K562 (cell line): Measurements from ENCODE around the gene RASSF10. TPM values are rescaled to one million over a fixed set of nuclear protein-coding genes. Genes with fewer than 3 reads are reported as not detected.
A peak's percentile ranks its signal among the peaks of the same experiment; 100 is the strongest.

Experiments
- ATAC-seq: fragments of 200-7000 bp; cut with Tn5 transposase; 3 replicates; pipeline ENCODE4 v1.9.1; 2020; ENCODE audit warnings: moderate library complexity
- BruUV-seq: library from RNA; stranded (reverse); fragments of 400-500 nt; replicated peaks from 2 replicates; lab custom pipeline; 2021; lab: Mats Ljungman, UMichigan
- CTCF ChIA-PET: fragments of 300-600 bp; formaldehyde crosslinking; extraction: SDS; loops from one replicate; lab custom pipeline; 2021; ENCODE audit warnings: low intra/inter-chr PET ratio; lab: Yijun Ruan, JAX
- POLR2A ChIA-PET: fragments of 300-600, 350-650 bp; sonication (Branson Sonifier 250); formaldehyde crosslinking; extraction: SDS; loops from one replicate; lab custom pipeline; 2021; ENCODE audit warnings: antibody characterized with exemption, inconsistent platforms; lab: Yijun Ruan, JAX
- DNase-seq, 4 experiments: peaks; one replicate each; pipeline versions ENCODE4 v3.0.0 to v3.0.0-alpha.2; 2011 to 2018; ENCODE audit warnings: low spot score in 3 of 4, mixed read lengths in 3 of 4; ENCODE audit errors: extremely low read depth in 1 of 4
- FAIRE-seq: peaks from 2 replicates; lab custom pipeline; 2011; peaks lifted over from hg19 to GRCh38; lab: Jason Lieb, UNC
- H2AFZ ChIP-seq: 2 replicates; pipeline ENCODE4 v1.6.0; 2011; ENCODE audit warnings: low read depth, low read length, control low read depth, inconsistent platforms
- H3K27ac ChIP-seq: fragments of 200-600 bp; 3 replicates; pipeline ENCODE4 v1.8.0; 2011; ENCODE audit warnings: low read depth, mild to moderate bottlenecking, control low read depth, inconsistent platforms, low read length, moderate library complexity, mixed read lengths; ENCODE audit errors: extremely low read depth
- H3K27me3 ChIP-seq, 2 experiments: fragments of 300-600 bp in 1 of 2; 2 replicates in 1 of 2; 3 replicates in 1 of 2; pipeline versions ENCODE4 v1.6.0 to v1.8.0; 2011; ENCODE audit warnings: inconsistent platforms in 2 of 2, low read length in 2 of 2, mild to moderate bottlenecking in 1 of 2, mixed read lengths in 1 of 2, moderate library complexity in 1 of 2; ENCODE audit not compliant: control insufficient read depth in 2 of 2, insufficient read depth in 2 of 2
- H3K36me3 ChIP-seq: fragments of 300-600 bp; 3 replicates; pipeline ENCODE4 v1.8.0; 2011; ENCODE audit warnings: mild to moderate bottlenecking, low read length, inconsistent platforms; ENCODE audit not compliant: control insufficient read depth, insufficient read depth
- H3K4me1 ChIP-seq, 2 experiments: fragments of 200-600 bp in 1 of 2; replicated peaks in 1 of 2; 2 replicates in 1 of 2; 3 replicates in 1 of 2; pipeline versions ENCODE4 v1.5.1 to v1.8.0; 2011; ENCODE audit warnings: inconsistent platforms in 2 of 2, low read length in 2 of 2, mild to moderate bottlenecking in 1 of 2, mixed read lengths in 1 of 2, moderate library complexity in 1 of 2; ENCODE audit not compliant: control insufficient read depth in 2 of 2, insufficient read depth in 2 of 2
- H3K4me2 ChIP-seq: 2 replicates; pipeline ENCODE4 v1.6.1; 2011; ENCODE audit warnings: low read length, control low read depth, inconsistent platforms, mixed read lengths; ENCODE audit not compliant: insufficient read depth
- H3K4me3 ChIP-seq: fragments of 200-600 bp; sonication (generic), shearing (Covaris generic); 2 replicates; pipeline ENCODE4 v1.5.1; 2016; ENCODE audit warnings: control low read depth, inconsistent platforms
- H3K79me2 ChIP-seq: fragments of 200-600 bp; 3 replicates; pipeline ENCODE4 v1.8.0; 2011; ENCODE audit warnings: low read length, inconsistent platforms; ENCODE audit not compliant: control insufficient read depth, insufficient read depth
- H3K9ac ChIP-seq, 2 experiments: 2 replicates each; pipeline versions ENCODE4 v1.6.0 to v1.6.1; 2011; ENCODE audit warnings: low read depth in 2 of 2, low read length in 2 of 2, control low read depth in 1 of 2, inconsistent platforms in 1 of 2, mild to moderate bottlenecking in 1 of 2, mixed read lengths in 1 of 2; ENCODE audit not compliant: insufficient read depth in 1 of 2
- H3K9me1 ChIP-seq: one replicate; pipeline ENCODE4 v1.6.0; 2011; ENCODE audit warnings: inconsistent platforms, mild to moderate bottlenecking, low read length, moderate library complexity; ENCODE audit not compliant: control insufficient read depth, insufficient read depth
- H3K9me3 ChIP-seq: replicated peaks from 2 replicates; pipeline ENCODE4 v1.5.1; 2011; ENCODE audit warnings: low read depth, low read length, inconsistent platforms; ENCODE audit not compliant: control insufficient read depth, insufficient read depth
- H4K20me1 ChIP-seq: replicated peaks from 2 replicates; pipeline ENCODE4 v1.6.1; 2011; ENCODE audit warnings: low read length, inconsistent platforms, mixed read lengths; ENCODE audit not compliant: control insufficient read depth, insufficient read depth
- FOS ChIP-seq: IDR thresholded peaks from 3 replicates; pipeline ENCODE4 v1.6.1; 2011; ENCODE audit not compliant: insufficient read length; ENCODE audit errors: extremely low read depth
- FUS ChIP-seq: fragments of 200-400 bp; formaldehyde crosslinking; optimal IDR thresholded peaks from 2 replicates; pipeline ENCODE3; 2017; ENCODE audit warnings: low read depth, low read length
- HDGF ChIP-seq: fragments of 450-650 bp; IDR thresholded peaks from 2 replicates; pipeline ENCODE4 v1.6.1; 2016
- JUND ChIP-seq, 2 experiments: IDR thresholded peaks; 2 replicates in 1 of 2; 3 replicates in 1 of 2; pipeline ENCODE4 v1.6.1; 2011; ENCODE audit warnings: borderline replicate concordance in 2 of 2, low read depth in 2 of 2, low read length in 2 of 2, improper control_type of control experiment in 1 of 2, missing biosample characterization in 1 of 2, missing genetic modification characterization in 1 of 2, missing genetic modification reagents in 1 of 2
- PRDM10 ChIP-seq: fragments of 450-650 bp; IDR thresholded peaks from 2 replicates; pipeline ENCODE4 v1.6.1; 2018; ENCODE audit not compliant: partially characterized antibody
- RNF2 ChIP-seq: sonication (generic); IDR thresholded peaks from 2 replicates; pipeline ENCODE4 v1.6.1; 2016
- TEAD4 ChIP-seq, 2 experiments: sonication (generic) in 1 of 2; formaldehyde crosslinking in 1 of 2; IDR thresholded peaks; 2 replicates each; pipeline versions ENCODE4 v1.6.1 to v1.8.0; 2012 to 2022; ENCODE audit warnings: borderline replicate concordance in 1 of 2, inconsistent platforms in 1 of 2, low read length in 1 of 2, mild to moderate bottlenecking in 1 of 2, missing genetic modification reagents in 1 of 2
- TRIM24 ChIP-seq, 2 experiments: fragments of 450-650 bp; IDR thresholded peaks; 2 replicates each; pipeline ENCODE4 v1.6.1; 2016
- WGBS: fragments of 100-300 bp; shearing (Covaris generic); methylation state at CpG from one replicate; pipeline ENCODE4 v1.1.6; 2016; ENCODE audit warnings: low coverage, mixed read lengths; ENCODE audit not compliant: insufficient coverage; ENCODE audit errors: missing lambda C conversion rate; 5-methylcytosine and 5-hydroxymethylcytosine counted together
- in situ Hi-C: fragments of 300-500 bp; cut with MboI; formaldehyde crosslinking; loops from 4 replicates; pipeline ENCODE4 v1.15.0; 2018; ENCODE audit warnings: inconsistent platforms, mixed read lengths
- intact Hi-C: fragments of 100-400 bp; cut with micrococcal nuclease; formaldehyde crosslinking; loops from 2 replicates; pipeline ENCODE4 v1.14.2; 2022
- polyA plus RNA-seq, 8 experiments: library from polyadenylated mRNA; depleted of rRNA in 4 of 8; stranded (reverse) in 5 of 8; unstranded in 3 of 8; fragments of >200 nt; fragmentation: Nextera tagmentation in 2 of 8; fragmentation: Illumina TruSeq in 1 of 8; extraction: Ambion mirVana in 2 of 8; extraction: Trizol in 1 of 8; gene quantifications; 2 replicates each; pipeline versions ENCODE4 v1.2.1 to v1.2.3, GENCODE V29; 2011 to 2014; ENCODE audit warnings: inconsistent platforms in 1 of 8, missing spikeins in 1 of 8
- total RNA-seq, 7 experiments: library from RNA; depleted of rRNA in 6 of 7; stranded (reverse); fragments of >200 nt in 6 of 7; fragmentation: Illumina TruSeq in 2 of 7; extraction: Trizol in 2 of 7; gene quantifications; 2 replicates each; pipeline versions ENCODE4 v1.2.1 to v1.2.3, GENCODE V29; 2011 to 2021; ENCODE audit warnings: low replicate concordance in 1 of 7
- TF ChIP-seq, protein P1 (sequence below): fragments of 450-650 bp; IDR thresholded peaks from 2 replicates; pipeline ENCODE4 v1.6.1; 2016; ENCODE audit warnings: missing biosample characterization, missing genetic modification characterization

RASSF10 gene
- total and polyA plus RNA-seq, 9 of the 15 experiments (the other 6 are each of a cell fraction or from before 2014, with no cell fraction given): not detected

DNA sequence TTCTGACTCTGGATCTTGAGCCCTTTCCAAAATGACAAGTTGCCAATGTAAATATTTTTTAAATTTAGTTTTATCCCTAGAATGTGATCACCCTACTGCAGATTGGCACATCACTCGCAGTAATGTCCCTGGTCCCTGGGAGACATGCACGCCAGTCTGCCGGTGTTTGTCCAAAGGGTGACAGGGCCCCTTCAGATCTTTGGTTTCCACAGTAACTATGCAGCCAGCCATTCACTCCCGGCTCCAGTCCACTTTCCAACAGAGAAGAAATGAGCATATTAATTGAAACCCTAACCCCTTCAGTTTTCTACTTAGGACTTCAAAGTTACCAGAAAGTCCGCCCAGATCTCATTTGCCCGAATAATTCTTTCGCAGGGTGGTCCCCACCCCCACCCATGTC lies 25.8 kb upstream of the RASSF10 start:
- in situ Hi-C loops: no loop called here
- TF ChIP-seq RNF2: no peak
- TF ChIP-seq, protein P1, sequence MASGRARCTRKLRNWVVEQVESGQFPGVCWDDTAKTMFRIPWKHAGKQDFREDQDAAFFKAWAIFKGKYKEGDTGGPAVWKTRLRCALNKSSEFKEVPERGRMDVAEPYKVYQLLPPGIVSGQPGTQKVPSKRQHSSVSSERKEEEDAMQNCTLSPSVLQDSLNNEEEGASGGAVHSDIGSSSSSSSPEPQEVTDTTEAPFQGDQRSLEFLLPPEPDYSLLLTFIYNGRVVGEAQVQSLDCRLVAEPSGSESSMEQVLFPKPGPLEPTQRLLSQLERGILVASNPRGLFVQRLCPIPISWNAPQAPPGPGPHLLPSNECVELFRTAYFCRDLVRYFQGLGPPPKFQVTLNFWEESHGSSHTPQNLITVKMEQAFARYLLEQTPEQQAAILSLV (tag): no peak
- TF ChIP-seq TRIM24 (IDR thresholded peaks at IDR 0.05): no peak
- peaks cover 94% of the 10 kb centered on the region for H3K79me2 ChIP-seq
- BruUV-seq: no TSS peak
- intact Hi-C loops: no loop called here
- H3K27ac ChIP-seq: no peak overlapping the region
- ATAC-seq: no peak
- no peaks in the 10 kb centered on the region for H3K9me3 ChIP-seq
- H3K27me3 ChIP-seq: no peaks in the 10 kb centered on the region
- 94% methylated on average over 7 of the region's 7 CpGs for WGBS
- no peak for DNase-seq
- peaks cover 35% of the 10 kb centered on the region; the same call in 1 of the 2 replicates for H4K20me1 ChIP-seq
- no peak overlapping the region for H3K9ac ChIP-seq
- ChIA-PET POLR2A (interaction anchor here (0.5 to 1.0 kb wide), 3 partner anchors 9 to 655 kb away, joined by 3 to 5 read pairs (median 4); no protein-coding TSS in a partner anchor), CTCF (no interaction called here)
- H3K36me3 ChIP-seq: peaks cover 97% of the 10 kb centered on the region
- no peak overlapping the region for H3K4me2 ChIP-seq
- peaks cover 10 to 24% of the 10 kb centered on the region in 2 experiments; a peak in 3 of 5 replicates for H3K4me1 ChIP-seq
- H3K9me1 ChIP-seq: peaks cover 2% of the 10 kb centered on the region
- no peak overlapping the region for H3K4me3 ChIP-seq
- FAIRE-seq: no peak
- no peak overlapping the region for H2AFZ ChIP-seq

DNA sequence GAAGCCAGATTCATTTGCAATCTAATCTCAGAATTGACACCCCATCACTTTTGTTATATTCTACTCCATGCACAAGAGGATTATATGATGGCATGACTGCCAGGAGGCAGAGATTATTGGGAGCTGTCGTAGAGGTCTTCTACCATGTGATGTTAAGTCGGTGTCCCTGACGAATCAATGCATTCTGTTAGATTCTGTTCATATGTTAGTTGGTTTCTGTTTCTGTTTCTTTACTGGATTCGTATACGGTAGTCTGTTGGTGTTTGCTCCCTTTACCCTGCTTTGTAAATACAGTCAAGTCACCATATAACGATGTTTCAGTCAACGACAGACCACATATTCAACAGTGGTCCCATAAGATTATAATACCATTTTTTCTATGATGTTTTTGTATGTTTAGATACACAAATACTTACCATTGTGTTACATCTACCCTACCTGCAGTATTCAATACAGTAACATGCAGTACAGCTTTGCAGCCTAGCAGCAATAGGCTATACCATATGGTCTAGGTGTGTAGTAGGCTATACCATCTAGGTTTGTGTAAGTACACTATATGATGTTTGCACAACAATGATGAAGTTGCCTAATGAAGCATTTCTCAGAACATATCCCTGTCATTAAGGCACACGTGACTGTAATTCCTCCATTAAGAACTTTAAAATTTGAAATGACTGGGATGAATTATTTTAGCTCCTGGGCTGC lies 22.8 kb upstream of the RASSF10 start:
- H3K9me3 ChIP-seq: no peaks in the 10 kb centered on the region
- no peak overlapping the region for H3K27ac ChIP-seq
- H3K79me2 ChIP-seq: peaks cover 80% of the 10 kb centered on the region
- POLR2A ChIA-PET: interaction anchor here (0.6 to 1.4 kb wide), 5 partner anchors 8 to 149 kb away, joined by 3 to 7 read pairs (median 3); no protein-coding TSS in a partner anchor
- FAIRE-seq: no peak
- H3K4me1 ChIP-seq: peaks cover 9 to 29% of the 10 kb centered on the region in 2 experiments; a peak in 3 of 5 replicates
- H3K4me2 ChIP-seq: peak overlapping the region; percentile 50
- BruUV-seq: no TSS peak
- H3K9ac ChIP-seq: no peak overlapping the region
- peaks cover 71% of the 10 kb centered on the region for H3K36me3 ChIP-seq
- no peak for ATAC-seq
- DNase-seq: no peak
- CTCF ChIA-PET: no interaction called here
- no peaks in the 10 kb centered on the region for H3K27me3 ChIP-seq
- no peaks in the 10 kb centered on the region for H3K9me1 ChIP-seq
- H3K4me3 ChIP-seq: peak overlapping the region; percentile 9; the same call in 1 of the 2 replicates
- 89% methylated on average over 8 of the region's 8 CpGs for WGBS
- intact Hi-C loops: no loop called here
- no peak overlapping the region for H2AFZ ChIP-seq
- in situ Hi-C loops: no loop called here
- H4K20me1 ChIP-seq: peaks cover 18% of the 10 kb centered on the region; the same call in 1 of the 2 replicates
- no peak for TF ChIP-seq FOS
- no peak for TF ChIP-seq JUND (IDR thresholded peaks at IDR 0.05; ENCODE audit: borderline replicate concordance, low read depth, low read length)
- TF ChIP-seq JUND (tag; IDR thresholded peaks at IDR 0.05; ENCODE audit: borderline replicate concordance, low read depth, low read length): no peak
- TF ChIP-seq TEAD4 (IDR thresholded peaks at IDR 0.05; ENCODE audit: low read length): no peak
- TF ChIP-seq TEAD4 (CRISPR knock-in tag; IDR thresholded peaks at IDR 0.05; ENCODE audit: borderline replicate concordance): no peak
- TF ChIP-seq FUS: no peak
- TF ChIP-seq HDGF: no peak
- TF ChIP-seq PRDM10: peak; percentile 71
